HepG2 (cell line): Measurements from ENCODE around the gene CHAF1B. TPM values are rescaled to one million over a fixed set of nuclear protein-coding genes. Genes with fewer than 3 reads are reported as not detected.

Experiments used
- ARNT ChIP-seq: fragments of 450-650 bp; IDR thresholded peaks from 2 replicates; pipeline ENCODE4 v1.6.1; 2017
- CBX2 ChIP-seq, 2 experiments: fragments of 200-600 bp in 1 of 2; sonication (generic); formaldehyde crosslinking in 1 of 2; IDR thresholded peaks; 2 replicates each; pipeline versions ENCODE4 v1.7.0 to v1.8.1; 2018 to 2022; ENCODE audit warnings: low read depth in 2 of 2, low read length in 1 of 2, mild to moderate bottlenecking in 1 of 2, missing genetic modification reagents in 1 of 2
- FOXP4 ChIP-seq: sonication (generic); formaldehyde crosslinking; IDR thresholded peaks from 2 replicates; pipeline ENCODE4 v1.4.0; 2020; ENCODE audit warnings: missing genetic modification reagents
- MIER2 ChIP-seq: IDR thresholded peaks from 2 replicates; pipeline ENCODE4 v1.6.1; 2016; ENCODE audit warnings: missing biosample characterization, missing genetic modification reagents
- PREB ChIP-seq: sonication (generic); formaldehyde crosslinking; IDR thresholded peaks from 2 replicates; pipeline ENCODE4 v1.4.0; 2020; ENCODE audit warnings: missing genetic modification reagents
- TMF1 ChIP-seq: sonication (generic); formaldehyde crosslinking; IDR thresholded peaks from 2 replicates; pipeline ENCODE4 v1.8.1; 2022; ENCODE audit warnings: low read depth, missing genetic modification reagents
- ZFP37 ChIP-seq: sonication (generic); formaldehyde crosslinking; IDR thresholded peaks from 2 replicates; pipeline ENCODE4 v1.4.0; 2020; ENCODE audit warnings: missing genetic modification reagents, borderline replicate concordance
- ZNF33B ChIP-seq: sonication (generic); formaldehyde crosslinking; IDR thresholded peaks from 2 replicates; pipeline ENCODE4 v1.5.1; 2020; ENCODE audit warnings: mild to moderate bottlenecking, missing genetic modification reagents
- ZNF446 ChIP-seq: sonication (generic); formaldehyde crosslinking; IDR thresholded peaks from 2 replicates; pipeline ENCODE4 v1.5.0; 2020; ENCODE audit warnings: mild to moderate bottlenecking, missing genetic modification reagents
- ZNF563 ChIP-seq: sonication (generic); formaldehyde crosslinking; IDR thresholded peaks from 2 replicates; pipeline ENCODE4 v1.8.0; 2022; ENCODE audit warnings: mild to moderate bottlenecking, moderate library complexity, missing genetic modification reagents
- ZNF619 ChIP-seq: sonication (generic); formaldehyde crosslinking; IDR thresholded peaks from 2 replicates; pipeline ENCODE4 v1.4.0; 2020; ENCODE audit warnings: mild to moderate bottlenecking, missing genetic modification reagents
- ZNF772 ChIP-seq: sonication (generic); formaldehyde crosslinking; IDR thresholded peaks from 2 replicates; pipeline ENCODE4 v1.5.0; 2020; ENCODE audit warnings: mild to moderate bottlenecking, missing genetic modification reagents
- ZSCAN12 ChIP-seq: sonication (generic); formaldehyde crosslinking; IDR thresholded peaks from 2 replicates; pipeline ENCODE4 v1.9.0; 2021; ENCODE audit warnings: mild to moderate bottlenecking, missing genetic modification reagents
- polyA plus RNA-seq, 8 experiments: library from polyadenylated mRNA; depleted of rRNA in 3 of 8; stranded (reverse) in 7 of 8; unstranded in 1 of 8; fragments of >200 nt; fragmentation: Illumina TruSeq in 4 of 8; extraction: Trizol in 4 of 8; gene quantifications; 2 replicates each; pipeline versions ENCODE4 v1.2.1 to v1.2.3, GENCODE V29; 2011 to 2016; ENCODE audit warnings: low read depth in 4 of 8, missing spikeins in 1 of 8, mixed read lengths in 1 of 8; ENCODE audit not compliant: insufficient read depth in 1 of 8
- total RNA-seq, 5 experiments: library from RNA; depleted of rRNA; stranded (reverse); fragments of >200 nt; fragmentation: Illumina TruSeq; extraction: Trizol; gene quantifications; 2 replicates each; pipeline ENCODE4 v1.2.3, GENCODE V29; 2016; ENCODE audit warnings: low read depth in 1 of 5

CHAF1B gene
- total and polyA plus RNA-seq, 2 of the 13 experiments (the other 11 are each of a cell fraction or from before 2014, with no cell fraction given): 5.1 to 14.1 TPM

DNA sequence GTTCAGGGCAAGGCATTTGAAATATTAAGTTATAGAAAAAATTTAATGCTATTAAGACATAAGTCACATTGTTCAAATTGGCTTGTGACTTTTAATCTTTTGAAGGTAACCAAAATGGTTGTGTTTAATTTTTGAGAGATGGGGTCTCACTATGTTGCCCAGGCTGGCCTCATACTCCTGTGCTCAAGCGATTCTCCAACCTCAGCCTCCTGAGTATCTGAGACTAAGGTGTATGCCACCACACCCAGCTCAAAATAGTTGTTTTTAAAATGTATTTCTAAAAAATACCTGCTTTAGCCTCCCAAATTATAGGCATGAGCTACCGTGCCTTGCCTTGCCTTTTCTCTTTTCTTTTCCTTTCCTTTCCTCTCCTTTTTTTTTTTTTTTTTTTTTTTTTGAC is 26.0 kb upstream of the CHAF1B start (continued):
- TF ChIP-seq TMF1 (CRISPR knock-in tag) (no peak), ZSCAN12 (CRISPR knock-in tag) (no peak), ZNF619 (no peak), ZNF563 (CRISPR knock-in tag) (no peak), MIER2 (no peak), PREB (CRISPR knock-in tag) (no peak), ZNF772 (no peak), CBX2 (IDR thresholded peaks at IDR 0.05; ENCODE audit: low read depth, low read length) (no peak), CBX2 (CRISPR knock-in tag; IDR thresholded peaks at IDR 0.05; ENCODE audit: low read depth) (no peak), ARNT (no peak), FOXP4 (CRISPR knock-in tag) (no peak), ZNF446 (CRISPR knock-in tag) (no peak), ZFP37 (CRISPR knock-in tag) (no peak), ZNF33B (CRISPR knock-in tag) (no peak)
- TF ChIP-seq, all 625 proteins: peak for 0
